ENCODE results near the gene MAN1C1. TPM values are rescaled to one million over a fixed set of nuclear protein-coding genes. Genes with fewer than 3 reads are reported as not detected.

The MAN1C1 gene
- total RNA-seq, 2 donors from 2014 or later: 2.2 to 4.3 TPM

DNA sequence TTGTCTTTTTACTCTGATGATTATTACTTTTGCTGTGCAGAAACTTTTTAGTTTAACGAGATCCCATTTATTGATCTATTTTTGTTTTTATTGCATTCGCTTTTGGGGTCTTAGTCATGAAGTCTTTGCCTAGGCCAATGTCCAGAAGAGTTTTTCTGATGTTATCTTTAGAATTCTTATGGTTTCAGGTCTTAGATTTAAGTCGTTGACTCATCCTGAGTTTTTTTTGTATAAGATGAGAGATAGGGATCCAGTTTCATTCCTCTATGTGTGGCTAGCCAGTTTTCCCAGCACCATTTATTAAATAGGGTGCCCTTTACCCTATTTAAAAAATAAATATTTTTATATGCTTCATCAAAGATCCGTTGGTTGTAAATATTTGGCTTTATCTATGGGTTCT lies 13.2 kb downstream of the MAN1C1 start:
- no peaks in the 10 kb centered on the region for H3K4me1 ChIP-seq (ENCODE audit: control insufficient read depth, insufficient read depth, low read length)
- H3K9me3 Mint-ChIP-seq: peaks cover 32% of the 10 kb centered on the region
- H3K27me3 ChIP-seq (ENCODE audit: control insufficient read depth, insufficient read depth, low read length, poor library complexity, severe bottlenecking): no peaks in the 10 kb centered on the region
- TF ChIP-seq, protein P1, sequence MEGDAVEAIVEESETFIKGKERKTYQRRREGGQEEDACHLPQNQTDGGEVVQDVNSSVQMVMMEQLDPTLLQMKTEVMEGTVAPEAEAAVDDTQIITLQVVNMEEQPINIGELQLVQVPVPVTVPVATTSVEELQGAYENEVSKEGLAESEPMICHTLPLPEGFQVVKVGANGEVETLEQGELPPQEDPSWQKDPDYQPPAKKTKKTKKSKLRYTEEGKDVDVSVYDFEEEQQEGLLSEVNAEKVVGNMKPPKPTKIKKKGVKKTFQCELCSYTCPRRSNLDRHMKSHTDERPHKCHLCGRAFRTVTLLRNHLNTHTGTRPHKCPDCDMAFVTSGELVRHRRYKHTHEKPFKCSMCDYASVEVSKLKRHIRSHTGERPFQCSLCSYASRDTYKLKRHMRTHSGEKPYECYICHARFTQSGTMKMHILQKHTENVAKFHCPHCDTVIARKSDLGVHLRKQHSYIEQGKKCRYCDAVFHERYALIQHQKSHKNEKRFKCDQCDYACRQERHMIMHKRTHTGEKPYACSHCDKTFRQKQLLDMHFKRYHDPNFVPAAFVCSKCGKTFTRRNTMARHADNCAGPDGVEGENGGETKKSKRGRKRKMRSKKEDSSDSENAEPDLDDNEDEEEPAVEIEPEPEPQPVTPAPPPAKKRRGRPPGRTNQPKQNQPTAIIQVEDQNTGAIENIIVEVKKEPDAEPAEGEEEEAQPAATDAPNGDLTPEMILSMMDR (conservative IDR thresholded peaks at IDR 0.05): no peak
- no peak overlapping the region for H3K4me3 ChIP-seq (ENCODE audit: low read length)
- DNase-seq: no peak
- H3K9me3 ChIP-seq (ENCODE audit: control insufficient read depth, low read length): peaks cover 14% of the 10 kb centered on the region
- no peak overlapping the region for H3K4me3 Mint-ChIP-seq
- no peaks in the 10 kb centered on the region for H3K4me1 Mint-ChIP-seq
- 98 to 100% methylated on average over 2 to 4 of the region's 4 CpGs for WGBS, 2 experiments (ENCODE audit: insufficient coverage in 1 of 2, insufficient read length in 1 of 2)
- H3K27ac Mint-ChIP-seq: no peak overlapping the region
- H3K9ac ChIP-seq (ENCODE audit: extremely low read depth, low read length, poor library complexity, severe bottlenecking): no peak overlapping the region
- H3K27ac ChIP-seq (ENCODE audit: low read depth, low read length): no peak overlapping the region
- H3K36me3 Mint-ChIP-seq (ENCODE audit: low read depth): peaks cover 2% of the 10 kb centered on the region
- no peaks in the 10 kb centered on the region for H3K36me3 ChIP-seq (ENCODE audit: control insufficient read depth, insufficient read depth, low read length)
- H3K27me3 Mint-ChIP-seq (ENCODE audit: insufficient read depth): no peaks in the 10 kb centered on the region

DNA sequence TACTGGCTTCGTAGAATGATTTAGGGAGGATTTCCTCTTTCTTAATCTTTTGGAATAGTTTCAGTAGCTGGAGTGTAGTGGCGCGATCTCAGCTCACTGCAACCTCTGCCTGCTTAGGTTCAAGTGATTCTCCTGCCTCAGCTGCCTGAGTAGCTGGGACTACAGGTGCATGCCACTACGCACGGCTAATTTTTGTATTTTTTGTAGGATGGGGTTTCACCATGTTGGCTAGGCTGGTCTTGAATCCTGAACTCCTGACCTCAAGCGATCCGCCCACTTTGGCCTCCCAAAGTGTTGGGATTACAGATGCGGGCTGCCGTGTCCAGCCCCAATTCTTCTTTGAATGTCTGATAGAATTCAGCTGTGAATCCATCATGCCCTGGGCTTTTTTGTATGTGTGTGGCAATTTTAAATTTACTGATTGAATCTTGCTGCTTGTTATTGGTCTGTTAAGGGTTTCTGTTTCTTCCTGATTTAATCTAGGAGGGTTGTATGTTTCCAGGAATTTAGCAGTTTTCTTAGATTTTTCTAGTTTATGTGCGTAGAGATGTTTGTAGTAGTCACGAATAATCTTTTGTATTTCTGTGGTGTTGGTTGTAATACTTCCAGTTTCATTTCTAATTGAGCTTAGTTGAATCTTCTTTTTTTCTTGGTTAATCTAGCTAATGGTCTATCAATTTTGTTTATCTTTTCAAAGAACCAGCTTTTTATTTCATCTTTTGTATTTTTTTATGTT lies 15.3 kb downstream of the MAN1C1 start:
- no peaks in the 10 kb centered on the region for H3K27me3 Mint-ChIP-seq (ENCODE audit: insufficient read depth)
- Histone ChIP-seq H3K27ac (ENCODE audit: low read depth, low read length) (no peak overlapping the region), H3K9ac (ENCODE audit: extremely low read depth, low read length, poor library complexity, severe bottlenecking) (no peak overlapping the region), H3K4me3 (ENCODE audit: low read length) (no peak overlapping the region), H3K36me3 (ENCODE audit: control insufficient read depth, insufficient read depth, low read length) (no peaks in the 10 kb centered on the region), H3K4me1 (ENCODE audit: control insufficient read depth, insufficient read depth, low read length) (no peaks in the 10 kb centered on the region), H3K27me3 (ENCODE audit: control insufficient read depth, insufficient read depth, low read length, poor library complexity, severe bottlenecking) (no peaks in the 10 kb centered on the region), H3K9me3 (ENCODE audit: control insufficient read depth, low read length) (peaks cover 34% of the 10 kb centered on the region)
- H3K9me3 Mint-ChIP-seq: peaks cover 42% of the 10 kb centered on the region
- no peak for DNase-seq
- WGBS, 2 experiments (ENCODE audit: insufficient coverage in 1 of 2, insufficient read length in 1 of 2): 81 to 95% methylated on average over 7 to 11 of the region's 11 CpGs
- H3K27ac Mint-ChIP-seq: no peak overlapping the region
- TF ChIP-seq, protein P1 (conservative IDR thresholded peaks at IDR 0.05): no peak
- peaks cover 15% of the 10 kb centered on the region for H3K36me3 Mint-ChIP-seq (ENCODE audit: low read depth)
- no peaks in the 10 kb centered on the region for H3K4me1 Mint-ChIP-seq
- no peak overlapping the region for H3K4me3 Mint-ChIP-seq

DNA sequence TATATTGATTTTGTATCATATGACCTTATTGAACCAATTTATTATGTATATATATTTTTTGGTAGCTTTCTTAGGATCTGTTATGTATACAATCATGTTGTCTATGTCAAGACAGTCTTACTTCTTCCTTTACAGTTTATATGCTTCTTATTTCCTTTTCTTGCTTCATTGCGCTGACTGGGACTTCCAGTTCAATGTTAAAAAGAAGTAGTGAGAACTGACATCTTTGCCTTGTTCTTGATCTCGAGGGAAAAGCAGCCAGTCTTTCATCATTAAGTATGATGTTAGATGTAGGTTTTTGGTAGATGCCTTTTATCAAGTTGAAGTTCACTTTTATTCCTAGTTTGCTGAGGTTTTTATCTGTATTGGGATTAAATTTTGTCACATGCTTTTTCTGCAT lies 17.5 kb downstream of the MAN1C1 start:
- no peaks in the 10 kb centered on the region for H3K4me1 ChIP-seq (ENCODE audit: control insufficient read depth, insufficient read depth, low read length)
- Mint-ChIP-seq H3K4me3 (no peak overlapping the region), H3K4me1 (no peaks in the 10 kb centered on the region), H3K27me3 (ENCODE audit: insufficient read depth) (no peaks in the 10 kb centered on the region), H3K27ac (no peak overlapping the region), H3K9me3 (peaks cover 59% of the 10 kb centered on the region), H3K36me3 (ENCODE audit: low read depth) (peaks cover 22% of the 10 kb centered on the region)
- H3K27ac ChIP-seq (ENCODE audit: low read depth, low read length): no peak overlapping the region
- WGBS, 2 experiments (ENCODE audit: insufficient coverage in 1 of 2, insufficient read length in 1 of 2): 94% methylated on average over 2 of the region's 2 CpGs; no CpG with 5 or more reads in 1 of the 2 experiments
- no peak overlapping the region for H3K9ac ChIP-seq (ENCODE audit: extremely low read depth, low read length, poor library complexity, severe bottlenecking)
- H3K27me3 ChIP-seq (ENCODE audit: control insufficient read depth, insufficient read depth, low read length, poor library complexity, severe bottlenecking): no peaks in the 10 kb centered on the region
- peaks cover 45% of the 10 kb centered on the region for H3K9me3 ChIP-seq (ENCODE audit: control insufficient read depth, low read length)
- TF ChIP-seq, protein P1 (conservative IDR thresholded peaks at IDR 0.05): no peak
- no peak for DNase-seq
- no peaks in the 10 kb centered on the region for H3K36me3 ChIP-seq (ENCODE audit: control insufficient read depth, insufficient read depth, low read length)
- no peak overlapping the region for H3K4me3 ChIP-seq (ENCODE audit: low read length)
